Stimulated activated CD4-positive, alpha-beta T cell treated with anti-CD3 and anti-CD28 coated beads, Interleukin-4, amount 100 ng/mL, for 4 hours (primary cell): ENCODE measurements around the gene NTNG2.
A peak's percentile ranks its signal among the peaks of the same experiment; 100 is the strongest.

ENCODE experiments used
- DNase-seq, 2 experiments: peaks; one replicate each; pipeline ENCODE4 v3.0.0-alpha.2; 2020

NTNG2 gene

DNA sequence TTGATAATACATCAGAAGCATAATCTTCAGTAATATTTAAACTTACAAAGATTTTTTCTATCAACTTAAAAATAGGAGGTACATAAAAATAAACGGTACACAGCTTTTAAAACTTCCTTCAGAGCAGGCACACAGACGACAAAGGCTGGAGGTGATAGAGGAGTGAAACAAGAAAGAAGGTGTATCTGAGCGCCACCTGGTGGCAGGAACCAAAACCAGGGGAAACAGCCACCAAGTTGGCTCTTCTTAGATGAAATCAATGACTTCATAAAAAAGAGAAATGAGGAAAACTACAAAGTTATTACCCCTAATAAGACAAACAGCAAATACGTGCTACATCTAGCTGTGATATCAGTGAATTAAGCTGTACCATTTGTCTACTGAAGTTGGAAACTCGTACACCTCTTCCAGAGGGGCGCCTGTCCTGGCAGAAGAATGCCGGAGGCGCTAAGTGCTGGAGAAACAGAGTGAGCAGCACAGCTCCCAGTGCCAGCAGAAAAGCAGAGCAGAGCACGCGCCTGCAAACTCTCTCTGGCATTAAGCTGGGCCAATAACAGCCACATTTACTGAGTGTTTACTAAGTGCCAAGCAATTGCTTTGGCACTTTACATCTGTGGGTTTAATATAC, 107.0 kb downstream of the NTNG2 start:
- peak; percentile 48 to 57 for DNase-seq

DNA sequence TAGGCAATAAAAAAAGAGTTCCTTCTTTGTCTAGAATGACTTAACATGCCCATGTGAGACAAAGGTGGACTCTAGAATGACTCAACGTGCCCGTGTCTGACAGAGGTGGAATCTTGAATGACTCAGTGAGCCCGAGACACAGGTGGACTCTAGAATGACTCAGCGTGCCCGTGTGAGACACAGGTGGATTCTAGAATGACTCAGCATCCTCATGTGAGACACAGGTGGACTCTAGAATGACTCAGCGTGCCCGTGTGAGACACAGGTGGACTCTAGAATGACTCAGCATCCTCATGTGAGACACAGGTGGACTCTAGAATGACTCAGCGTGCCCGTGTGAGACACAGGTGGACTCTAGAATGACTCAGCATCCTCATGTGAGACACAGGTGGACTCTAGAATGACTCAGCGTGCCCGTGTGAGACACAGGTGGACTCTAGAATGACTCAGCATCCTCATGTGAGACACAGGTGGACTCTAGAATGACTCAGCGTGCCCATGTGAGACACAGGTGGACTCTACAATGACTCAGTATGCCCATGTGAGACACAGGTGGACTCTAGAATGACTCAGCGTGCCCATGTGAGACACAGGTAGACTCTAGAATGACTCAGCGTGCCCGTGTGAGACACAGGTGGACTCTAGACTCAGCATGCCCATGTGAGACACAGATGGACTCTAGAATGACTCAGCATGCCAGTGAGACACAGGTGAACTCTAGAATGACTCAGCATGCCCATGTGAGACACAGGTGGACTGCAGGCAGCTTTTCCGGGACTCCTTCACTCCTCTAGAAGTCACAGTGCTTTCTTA, 108.1 kb downstream of the NTNG2 start:
- DNase-seq, result peak in 1 of 2 experiments; percentile 74

DNA sequence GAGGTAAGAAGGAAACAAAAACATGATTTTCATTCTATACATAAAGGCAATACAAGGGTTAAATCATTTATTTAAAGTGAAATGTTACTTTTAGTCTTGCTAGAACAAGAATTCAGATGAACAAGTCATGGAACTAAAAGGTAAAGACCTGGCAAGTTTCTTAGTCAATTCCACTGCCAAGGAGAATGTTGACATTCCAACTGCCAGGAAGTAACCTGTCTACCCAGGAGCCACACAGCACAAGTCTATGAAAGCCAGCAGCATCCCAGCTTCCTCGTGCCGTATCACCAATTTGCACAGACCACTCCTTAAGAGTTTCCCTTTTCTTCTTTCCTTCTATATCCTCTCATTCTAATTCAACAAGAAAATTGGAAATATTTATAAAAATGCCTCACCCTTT, 113.0 kb downstream of the NTNG2 start:
- no peak for DNase-seq

DNA sequence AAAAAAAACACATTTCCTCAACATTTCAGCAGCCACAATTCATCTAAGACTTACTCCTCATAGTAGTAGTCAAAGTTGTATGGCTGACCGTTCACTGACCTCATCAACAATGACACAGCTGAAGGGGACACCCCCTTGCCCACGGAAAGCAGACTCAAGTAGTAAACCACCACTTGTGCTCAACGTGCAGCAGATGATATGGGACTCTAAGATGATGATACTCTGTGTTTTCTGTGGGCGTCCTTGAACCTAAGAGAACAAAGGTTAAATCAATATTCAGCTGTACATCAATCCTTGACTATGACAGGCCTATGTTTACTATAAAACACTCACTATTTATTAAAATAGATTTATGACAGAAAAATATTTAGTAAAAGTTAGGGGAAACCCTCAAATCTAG, 121.3 kb downstream of the NTNG2 start:
- DNase-seq, result no peak

DNA sequence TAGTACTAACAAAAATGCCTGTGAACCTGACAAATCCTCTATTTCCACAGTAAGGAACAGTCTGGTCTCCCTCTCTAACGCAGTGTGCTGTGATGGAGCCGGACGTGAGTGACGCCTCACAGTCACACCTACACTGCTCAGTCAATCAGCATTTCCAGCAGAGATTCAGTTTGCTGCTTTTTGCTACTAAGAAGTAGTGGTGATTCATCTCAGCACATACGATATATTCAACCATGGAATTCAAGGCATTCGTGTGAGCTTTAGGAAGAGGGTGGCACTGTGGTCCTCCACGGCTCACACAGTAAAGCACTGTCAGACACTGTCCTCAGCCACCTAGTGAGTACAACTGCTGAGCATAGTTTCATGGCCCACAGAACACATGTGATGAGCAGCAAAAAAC, 122.0 kb downstream of the NTNG2 start:
- no peak for DNase-seq

DNA sequence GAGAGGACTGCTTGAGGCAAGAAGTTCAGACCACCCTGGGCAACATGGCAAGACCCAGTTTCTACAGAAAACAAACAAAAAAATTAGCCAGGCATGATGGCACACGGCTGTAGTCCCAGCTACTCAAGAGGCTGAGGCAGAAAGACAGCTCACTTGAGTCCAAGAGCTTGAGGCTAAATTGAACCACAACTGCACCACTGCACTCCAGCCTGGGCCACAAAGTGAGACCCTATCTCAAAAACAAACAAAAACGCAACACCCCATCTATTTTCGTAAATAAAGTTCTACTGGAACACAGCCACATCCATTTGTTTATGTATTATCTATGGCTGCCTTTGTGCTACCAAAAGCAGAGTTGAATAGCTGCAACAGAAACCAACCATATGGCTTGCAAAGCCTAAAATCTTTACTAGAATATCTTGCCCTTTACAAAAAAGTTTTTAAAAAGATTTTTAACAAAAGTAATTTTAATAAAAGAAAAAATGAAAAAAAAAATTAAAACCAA, 125.5 kb downstream of the NTNG2 start:
- DNase-seq, result no peak

DNA sequence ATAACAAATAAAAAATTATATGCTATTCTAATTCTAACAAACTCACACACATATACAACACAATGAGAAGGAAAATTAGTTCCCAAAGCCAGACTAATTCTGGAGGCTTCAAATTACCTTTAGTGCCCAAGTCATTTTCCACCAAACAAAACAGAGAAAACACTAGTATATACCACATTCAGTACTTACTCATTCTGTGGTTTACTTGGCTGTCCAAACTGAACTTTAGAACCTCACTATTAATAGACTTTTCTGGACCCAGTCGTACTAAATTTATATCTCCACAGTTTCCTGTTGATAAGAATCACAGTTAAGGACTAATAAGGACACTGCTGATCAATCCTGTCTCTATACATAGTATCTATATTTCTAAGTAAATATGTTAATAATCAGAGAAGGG, 126.5 kb downstream of the NTNG2 start:
- DNase-seq, result no peak

DNA sequence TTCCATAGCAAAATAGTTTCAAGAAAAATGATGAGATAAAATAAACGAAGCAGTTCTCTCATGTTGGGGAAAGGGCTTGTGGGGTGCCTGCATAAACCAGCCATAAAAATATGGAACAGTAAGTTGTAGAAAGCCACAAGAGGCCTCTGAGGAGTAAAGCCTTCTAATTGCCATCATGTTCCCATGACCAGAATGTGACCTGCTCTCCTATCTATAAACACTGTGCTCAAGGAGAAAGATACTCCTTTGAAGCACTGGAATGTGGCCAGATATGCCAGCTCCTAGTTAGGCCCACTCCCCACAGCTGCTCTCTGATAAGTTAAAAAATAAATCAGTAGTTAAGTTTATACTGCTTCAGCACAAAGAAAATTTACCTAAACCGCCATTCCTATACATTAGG, 127.1 kb downstream of the NTNG2 start:
- no peak for DNase-seq

DNA sequence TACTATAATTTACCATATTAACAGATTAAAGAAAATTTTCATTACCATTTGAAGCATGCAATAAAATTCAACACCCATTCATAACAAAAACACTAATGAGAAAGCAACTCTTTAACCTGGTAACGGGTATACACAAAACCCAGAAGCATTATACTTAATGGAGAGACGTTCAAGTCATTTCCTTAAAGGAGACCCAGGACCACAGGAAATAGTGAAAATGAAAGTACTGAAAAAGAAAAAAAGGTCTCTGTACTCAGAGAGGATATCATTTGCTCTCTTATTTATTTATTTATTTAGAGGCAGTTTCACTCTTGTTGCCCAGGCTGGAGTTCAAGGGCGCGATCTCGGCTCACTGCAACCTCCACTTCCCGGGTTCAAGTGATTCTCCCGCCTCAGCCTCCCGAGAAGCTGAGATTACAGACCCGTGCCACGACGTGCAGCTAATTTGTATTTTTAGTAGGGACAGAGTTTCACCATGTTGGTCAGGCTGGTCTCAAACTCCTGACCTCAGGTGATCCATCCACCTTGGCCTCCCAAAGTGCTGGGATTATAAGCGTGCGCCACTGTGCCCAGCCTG, 131.4 kb downstream of the NTNG2 start:
- DNase-seq, result no peak
